GM21717 (cell line): Measurements from ENCODE around the gene ZNG1C.
"Not testable (repeated sequence)": the region's sequence is repeated elsewhere in the genome, so short reads cannot be mapped to it uniquely, and the experiment has no call there.

Source experiments
- ATAC-seq: cut with Tn5 transposase; IDR thresholded peaks from one replicate; pipeline ENCODE4 v1.9.1; 2021; ENCODE audit warnings: mild to moderate bottlenecking, moderate library complexity; ENCODE audit not compliant: unreplicated experiment

Gene ZNG1C

DNA sequence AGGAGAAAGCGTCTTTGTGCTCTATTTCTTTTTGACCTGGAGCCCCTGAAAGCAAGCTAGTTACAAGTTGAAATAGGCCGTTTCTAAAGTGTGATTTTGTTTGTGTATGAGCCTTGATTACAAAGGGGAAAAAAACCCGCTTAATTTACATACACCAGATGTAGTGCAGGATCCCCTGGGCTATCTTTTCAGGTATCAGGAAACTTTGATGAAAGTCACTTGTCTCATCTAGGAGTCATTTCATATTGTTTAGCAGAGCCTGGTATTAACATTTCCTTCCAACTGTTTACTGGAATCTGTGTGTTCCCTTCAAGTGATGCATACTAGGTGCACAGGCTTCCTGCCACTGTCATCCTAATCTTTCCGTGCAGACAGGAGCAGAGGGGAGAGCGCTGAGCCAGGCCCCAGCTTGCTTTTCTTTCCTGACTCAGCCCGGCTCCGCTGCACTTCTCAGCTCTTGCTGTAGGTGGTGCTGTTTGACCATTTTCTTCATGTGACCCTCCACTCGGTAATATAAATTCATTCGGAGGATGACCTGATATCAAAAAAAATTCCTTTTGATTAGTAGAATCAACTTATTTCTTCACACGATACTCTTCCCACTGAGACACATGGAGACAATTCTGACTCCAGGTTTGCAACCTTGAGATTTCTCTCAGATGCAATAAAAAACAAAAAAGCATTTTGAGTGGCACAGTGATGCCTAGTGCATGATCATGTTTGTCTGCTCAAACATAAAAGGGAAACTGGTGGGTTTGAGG is 100.7 kb downstream of the ZNG1C start:
- peak; percentile 73 for ATAC-seq

DNA sequence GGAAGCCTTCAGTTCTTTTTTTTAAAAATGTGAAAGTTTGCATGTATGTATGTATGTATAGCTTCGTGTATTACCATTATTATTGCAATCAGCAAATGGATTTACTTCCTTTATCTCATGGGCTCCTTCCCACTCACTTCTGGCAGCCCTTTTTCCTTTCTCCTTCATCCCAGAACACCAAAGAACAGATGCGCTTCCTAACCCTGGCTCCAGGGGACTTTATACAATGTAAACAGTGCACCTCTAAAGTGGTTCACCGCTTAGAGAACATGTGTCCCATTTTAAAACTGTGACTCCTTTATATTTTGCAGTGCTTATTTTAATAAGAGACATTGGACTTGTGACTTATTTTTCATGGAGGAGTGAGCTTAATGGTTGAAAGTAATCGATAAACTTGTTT is 101.5 kb downstream of the ZNG1C start:
- ATAC-seq, result not testable (repeated sequence)

DNA sequence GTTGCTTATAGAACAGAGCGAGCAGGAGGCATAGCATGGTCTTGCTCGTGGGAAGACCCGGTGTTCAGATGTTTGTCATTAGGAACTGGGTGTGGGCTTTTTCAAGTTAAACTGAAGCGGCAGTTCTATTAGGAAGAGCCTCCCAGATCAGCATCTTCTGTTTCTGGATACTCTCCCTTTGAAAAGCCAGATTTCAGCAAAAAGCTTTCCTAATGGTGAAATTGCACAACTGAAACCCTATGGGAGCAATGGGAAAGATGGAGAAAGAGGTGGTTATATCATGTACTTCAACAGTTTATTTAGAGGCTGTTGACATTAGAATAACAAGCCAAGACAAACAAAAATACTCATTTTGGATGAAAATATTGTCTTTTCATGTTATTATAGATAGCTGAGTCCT is 102.2 kb downstream of the ZNG1C start:
- ATAC-seq, result not testable (repeated sequence)
